K562 (cell line): ENCODE data around the gene SEC14L3.

Source experiments
- ATF7 ChIP-seq: fragments of 450-650 bp; IDR thresholded peaks from 2 replicates; pipeline ENCODE4 v1.7.1; 2014; ENCODE audit warnings: mild to moderate bottlenecking, moderate library complexity
- CCAR2 ChIP-seq: fragments of 200-400 bp; formaldehyde crosslinking; IDR thresholded peaks from 2 replicates; pipeline ENCODE4 v1.6.1; 2017; ENCODE audit warnings: mild to moderate bottlenecking, low read depth, low read length
- CTCF ChIP-seq, 3 experiments: IDR thresholded peaks in 2 of 3; conservative IDR thresholded peaks in 1 of 3; 2 replicates each; pipeline ENCODE4 v1.5.1; 2011 to 2012; ENCODE audit warnings: low read length in 3 of 3, mild to moderate bottlenecking in 3 of 3, control low read depth in 2 of 3, improper control_type of control experiment in 1 of 3, inconsistent platforms in 1 of 3, low read depth in 1 of 3, mixed read lengths in 1 of 3, moderate library complexity in 1 of 3; ENCODE audit not compliant: insufficient read depth in 2 of 3
- HCFC1 ChIP-seq: IDR thresholded peaks from 2 replicates; pipeline ENCODE4 v1.6.1; 2012; ENCODE audit warnings: low read depth, low read length, improper control_type of control experiment
- SPI1 ChIP-seq: IDR thresholded peaks from 2 replicates; pipeline ENCODE4 v1.6.1; 2011; ENCODE audit warnings: low read depth, low read length, control low read depth, borderline replicate concordance

- TF ChIP-seq ATF7 (no peak), CTCF (IDR thresholded peaks at IDR 0.05 in 2 of 3, conservative IDR thresholded peaks at IDR 0.05 in 1 of 3; ENCODE audit: insufficient read depth in 2 of 3, low read depth in 1 of 3, low read length in 3 of 3) (no peak), HCFC1 (no peak), SPI1 (no peak), CCAR2 (no peak)
These were observed 16.6 kb downstream of the SEC14L3 start for GRCh38 chr22:30455075-30455840.
